GM08714 (cell line): Measurements from ENCODE around the gene PRSS12.
"Not testable (repeated sequence)": the region's sequence is repeated elsewhere in the genome, so short reads cannot be mapped to it uniquely, and the experiment has no call there.

Experiments used
- H3K4me3 ChIP-seq: fragments of 200-500 bp; sonication (Bioruptor generic); 2 replicates; pipeline ENCODE4 v1.5.1; 2014; ENCODE audit warnings: mild to moderate bottlenecking, low read length, inconsistent platforms
- ZNF274 ChIP-seq: IDR thresholded peaks from 2 replicates; pipeline ENCODE4 v1.6.1; 2012; ENCODE audit warnings: mild to moderate bottlenecking, low read depth, low read length

The PRSS12 gene

DNA sequence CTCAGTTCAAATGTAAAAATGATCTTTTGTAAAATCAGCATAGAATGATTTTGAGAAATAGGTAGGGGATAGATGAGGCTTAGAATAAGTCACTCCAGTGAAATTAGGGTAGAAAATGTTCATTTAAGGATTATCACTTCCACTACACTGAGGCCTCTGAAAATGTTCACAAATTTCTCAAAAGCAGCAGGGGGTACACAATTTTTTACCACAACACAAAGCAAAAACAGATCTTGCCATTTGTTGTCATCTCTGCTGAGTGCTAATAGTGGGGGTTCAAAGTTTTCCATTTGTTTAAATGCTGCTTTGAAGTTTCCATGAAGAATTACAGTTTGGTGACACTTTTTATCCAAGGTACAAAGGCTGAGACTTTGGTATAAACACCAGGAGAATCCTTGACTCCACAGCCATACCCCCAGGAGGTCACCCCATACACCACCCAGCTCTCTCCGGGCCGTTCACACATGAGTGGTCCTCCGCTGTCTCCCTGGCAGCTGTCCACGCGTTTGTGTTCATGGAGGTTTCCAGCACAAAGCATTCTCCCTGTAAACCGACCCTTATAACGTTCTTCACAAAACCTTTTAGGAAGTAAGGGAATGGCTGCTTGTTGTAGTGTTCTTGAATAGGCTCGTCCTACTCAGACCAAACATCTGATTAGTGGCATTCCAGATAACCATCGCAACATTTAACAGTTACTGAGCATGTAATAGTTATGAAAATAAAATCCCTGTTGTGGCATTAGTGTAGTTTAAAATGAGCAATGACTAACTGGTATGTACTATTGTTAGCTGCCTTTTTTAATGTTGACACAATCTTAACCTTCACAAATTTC lies 71.0 kb downstream of the PRSS12 start:
- no peak for TF ChIP-seq ZNF274
- no peak overlapping the region for H3K4me3 ChIP-seq

DNA sequence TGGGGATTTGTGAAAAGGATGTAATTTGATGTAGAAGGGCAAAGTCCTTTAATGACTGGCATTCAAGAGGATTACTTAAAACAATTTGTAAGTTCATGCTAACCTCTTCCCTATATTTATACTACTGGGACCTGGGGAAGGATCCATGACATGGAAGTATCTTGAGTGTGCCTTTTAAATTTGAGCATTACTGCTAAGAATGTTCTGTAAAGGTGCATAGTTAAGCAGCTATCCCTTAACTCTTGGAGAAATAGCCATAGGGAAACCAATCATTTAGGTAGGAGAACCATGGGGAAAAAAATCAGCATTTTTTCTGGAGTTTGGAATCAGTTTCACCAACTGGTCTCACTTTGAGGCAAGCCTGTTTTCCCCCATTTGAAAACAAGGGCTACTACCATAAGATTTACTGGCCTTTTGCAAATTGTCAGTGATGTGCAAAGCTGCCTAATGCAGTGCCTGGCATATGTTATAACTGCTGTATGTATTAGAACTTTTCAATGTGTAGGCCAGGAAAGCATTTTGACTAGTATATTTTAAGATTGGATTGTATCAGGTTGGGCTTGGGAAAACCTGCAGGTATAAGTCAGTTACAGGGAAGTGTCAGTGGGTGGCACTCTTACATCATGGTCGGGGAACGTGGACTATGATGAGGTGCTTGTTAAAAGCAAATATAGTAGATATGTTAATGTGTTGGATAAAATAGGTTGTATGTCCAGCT lies 72.1 kb downstream of the PRSS12 start:
- peak overlapping the region; percentile 26 for H3K4me3 ChIP-seq
- no peak for TF ChIP-seq ZNF274

DNA sequence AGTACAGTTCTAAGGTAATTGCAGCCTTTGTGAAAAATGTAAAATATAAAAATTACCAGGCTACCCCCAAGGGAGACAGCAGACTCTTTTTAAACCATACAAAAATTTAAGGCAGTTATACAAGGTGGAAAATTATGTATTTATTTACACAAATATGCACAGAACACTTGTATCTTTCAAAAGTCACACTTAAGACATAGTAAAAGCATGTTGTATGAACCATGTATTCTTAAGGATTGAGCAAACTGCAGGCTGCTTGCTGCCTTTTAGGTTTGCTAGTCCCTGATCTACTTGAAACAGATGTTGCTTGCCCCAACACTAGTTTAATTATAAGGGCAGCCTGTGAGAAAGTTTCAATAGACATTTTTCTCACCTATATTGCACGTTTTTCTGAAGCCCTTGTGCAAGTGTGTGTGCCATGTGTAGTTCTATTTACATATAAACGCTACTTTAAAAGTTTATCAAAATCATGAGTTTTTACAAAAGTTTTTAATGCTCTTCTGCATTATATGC lies 72.8 kb downstream of the PRSS12 start:
- no peak for TF ChIP-seq ZNF274
- H3K4me3 ChIP-seq, result peak overlapping the region; percentile 91; the same call in 1 of the 2 replicates

DNA sequence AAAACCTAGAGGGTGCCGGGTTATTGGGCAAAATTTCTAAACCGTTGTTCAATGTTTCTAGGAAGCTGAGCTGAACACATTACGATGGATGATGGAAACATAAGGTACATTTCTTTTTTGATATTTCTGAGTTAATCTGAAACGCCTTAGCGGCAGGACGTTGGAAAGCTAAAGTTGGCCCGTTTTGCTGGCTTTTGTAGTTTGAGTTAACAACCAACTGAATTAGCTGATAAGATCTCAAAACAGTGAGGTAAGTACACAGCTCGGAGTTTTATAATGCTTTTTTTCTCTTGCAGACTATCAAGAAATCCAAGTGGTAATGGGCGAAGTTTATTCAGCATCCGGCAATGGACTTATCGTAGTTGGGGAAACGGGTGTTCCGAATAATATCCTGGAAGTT lies 73.5 kb downstream of the PRSS12 start:
- no peak for TF ChIP-seq ZNF274
- peak overlapping the region; percentile 91 for H3K4me3 ChIP-seq

DNA sequence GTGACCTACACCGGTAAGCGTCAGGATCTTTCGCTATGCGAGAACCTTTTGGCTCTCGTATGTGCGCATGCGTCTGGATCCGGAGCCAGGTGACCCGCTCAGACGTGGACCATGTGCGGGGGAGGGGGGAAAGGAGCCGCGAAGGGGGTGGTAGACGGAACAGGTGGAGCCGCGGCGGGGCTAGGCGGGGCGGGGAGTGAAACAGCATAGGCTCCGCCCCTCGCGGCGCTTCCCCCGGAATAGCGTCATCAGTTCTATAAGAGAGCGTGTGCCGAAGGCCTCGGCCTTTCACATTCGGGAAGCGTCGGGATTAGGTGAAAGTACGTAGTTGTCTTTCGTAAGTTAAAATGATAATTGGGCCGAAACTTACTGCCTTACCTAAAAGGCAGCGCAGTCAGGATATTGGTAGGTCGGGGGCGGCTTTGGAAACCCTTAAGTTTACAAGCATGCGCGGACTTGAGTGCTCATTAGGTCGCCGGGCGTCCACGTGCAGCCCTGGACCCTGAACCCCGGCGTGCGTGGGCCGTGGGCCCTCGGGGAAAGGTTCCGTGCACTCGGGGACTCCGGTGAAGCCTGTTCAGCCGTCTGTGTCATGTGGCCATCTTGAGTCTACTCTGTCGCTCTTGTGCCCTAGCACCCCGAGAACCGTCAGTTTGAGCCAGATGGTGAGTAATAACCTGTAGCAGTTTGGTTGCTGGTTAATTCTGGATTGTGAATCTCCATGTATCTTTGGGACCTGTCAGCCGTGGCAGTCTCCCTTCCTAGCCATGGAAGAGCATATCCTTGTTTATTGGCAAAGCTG lies 74.1 kb downstream of the PRSS12 start:
- no peak for TF ChIP-seq ZNF274
- H3K4me3 ChIP-seq, result peak overlapping the region; percentile 91

DNA sequence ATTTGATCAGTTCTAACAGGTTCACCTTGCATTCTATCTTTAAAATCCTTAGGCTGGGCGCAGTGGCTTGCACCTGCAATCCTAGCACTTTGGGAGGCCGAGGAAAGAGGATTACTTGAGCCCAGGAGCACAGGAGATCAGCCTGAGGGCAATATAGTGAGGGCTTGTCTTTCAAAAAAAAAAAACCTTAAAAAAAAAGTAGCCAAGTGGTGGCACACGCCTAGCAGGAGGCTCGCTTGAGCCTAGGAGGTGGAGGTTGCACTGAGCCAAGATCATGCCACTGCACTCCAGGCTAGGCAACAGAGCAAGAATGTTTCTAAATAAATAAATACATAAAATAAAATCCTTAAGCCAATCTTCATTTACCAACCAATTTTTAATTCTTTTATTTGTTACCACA lies 75.6 kb downstream of the PRSS12 start:
- peak overlapping the region; percentile 80 for H3K4me3 ChIP-seq
- no peak for TF ChIP-seq ZNF274

DNA sequence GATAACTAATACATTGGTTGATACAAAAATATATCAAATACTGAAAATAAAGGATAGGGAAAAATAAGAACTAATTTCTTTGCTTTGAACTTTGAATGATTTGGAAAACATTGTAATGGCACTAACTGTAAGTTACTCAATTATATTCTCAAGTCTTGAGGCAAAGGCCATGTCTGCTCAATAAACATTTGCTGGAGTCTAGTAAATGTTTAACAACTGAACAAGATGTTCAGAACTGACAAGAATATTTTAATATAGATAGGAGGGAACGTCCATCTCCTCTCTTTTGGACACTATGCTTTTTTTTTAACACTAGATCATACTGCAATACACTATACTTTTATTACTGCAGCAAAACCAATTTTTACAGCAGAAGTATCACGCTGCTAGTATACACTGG lies 76.2 kb downstream of the PRSS12 start:
- TF ChIP-seq ZNF274, result no peak

DNA sequence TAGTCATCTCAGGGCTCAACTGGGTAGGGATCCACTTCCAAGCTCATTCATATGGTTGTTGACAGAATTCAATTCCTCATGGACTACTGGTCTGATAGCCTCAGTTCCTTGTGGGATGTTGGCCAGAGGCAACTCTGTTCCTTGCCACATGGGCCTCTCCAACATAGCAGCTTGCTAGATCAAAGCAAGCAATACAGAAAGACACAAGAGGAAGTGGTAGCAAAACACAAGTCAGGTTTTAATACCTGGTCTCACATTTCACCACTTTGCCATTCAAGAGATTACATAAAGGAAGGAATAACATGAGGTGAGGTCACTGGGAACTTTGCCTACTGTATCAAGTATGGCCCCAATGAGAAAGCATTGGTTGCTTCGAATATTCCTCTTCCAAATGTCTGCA lies 79.2 kb downstream of the PRSS12 start:
- no peak overlapping the region for H3K4me3 ChIP-seq
- TF ChIP-seq ZNF274, result no peak

More for the DNA sequence above, 76.2 kb downstream of the PRSS12 start:
- no peak overlapping the region for H3K4me3 ChIP-seq

DNA sequence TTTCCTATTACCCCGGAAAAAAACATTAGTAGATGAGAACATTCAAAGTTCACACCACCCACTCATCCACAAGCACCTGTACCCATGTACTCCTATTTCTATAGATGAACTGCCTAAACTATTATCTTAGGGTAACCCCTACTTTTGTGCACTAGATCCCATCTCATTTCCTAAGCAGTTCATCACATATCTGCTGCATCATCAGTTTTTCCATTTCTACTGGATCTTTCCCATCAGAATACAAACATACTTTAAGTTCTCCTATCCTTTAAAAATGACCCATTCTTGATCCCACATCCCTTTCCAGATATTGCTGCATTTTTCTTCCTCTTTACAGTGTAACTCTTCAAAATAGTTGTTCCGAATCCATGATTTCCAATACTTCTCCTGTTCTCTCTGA lies 81.0 kb downstream of the PRSS12 start:
- TF ChIP-seq ZNF274, result no peak
- H3K4me3 ChIP-seq, result no peak overlapping the region

DNA sequence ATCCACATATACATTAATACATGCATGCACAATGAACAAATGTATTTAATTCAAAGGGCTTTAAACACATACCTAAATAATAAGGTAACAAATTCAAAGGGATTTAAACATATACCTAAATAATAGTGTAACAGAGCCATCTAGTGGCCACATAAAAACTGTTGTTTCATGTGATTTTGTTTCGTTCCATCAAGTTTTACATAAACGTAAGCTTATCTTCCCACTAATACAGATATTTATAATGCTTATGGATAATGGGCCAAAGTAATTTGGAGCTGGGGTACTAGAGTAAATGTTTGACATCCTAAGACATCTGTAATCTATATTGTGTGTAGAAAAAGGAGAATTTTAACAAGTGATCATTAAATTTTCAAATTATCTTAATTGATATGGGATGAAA lies 82.3 kb downstream of the PRSS12 start:
- TF ChIP-seq ZNF274, result no peak
- no peak overlapping the region for H3K4me3 ChIP-seq

DNA sequence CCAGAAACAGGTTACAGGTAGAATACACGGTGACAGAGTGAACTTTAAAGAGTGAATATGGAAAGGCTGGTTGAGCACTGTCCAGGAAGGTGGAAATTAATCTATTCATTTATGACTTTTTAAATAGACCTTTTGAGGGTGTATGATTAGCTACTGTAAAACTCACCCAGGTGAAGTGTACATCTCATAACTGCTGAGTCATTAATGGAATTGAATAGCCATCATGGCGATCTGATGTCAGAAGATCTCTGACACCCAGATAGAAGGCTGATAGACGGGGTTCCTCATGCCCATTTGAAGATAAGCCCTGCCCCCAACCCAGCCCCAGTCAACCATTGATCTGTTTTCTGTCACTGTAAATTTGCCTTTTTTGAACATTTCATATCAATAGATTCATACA lies 84.0 kb downstream of the PRSS12 start:
- TF ChIP-seq ZNF274, result no peak
- H3K4me3 ChIP-seq, result no peak overlapping the region

DNA sequence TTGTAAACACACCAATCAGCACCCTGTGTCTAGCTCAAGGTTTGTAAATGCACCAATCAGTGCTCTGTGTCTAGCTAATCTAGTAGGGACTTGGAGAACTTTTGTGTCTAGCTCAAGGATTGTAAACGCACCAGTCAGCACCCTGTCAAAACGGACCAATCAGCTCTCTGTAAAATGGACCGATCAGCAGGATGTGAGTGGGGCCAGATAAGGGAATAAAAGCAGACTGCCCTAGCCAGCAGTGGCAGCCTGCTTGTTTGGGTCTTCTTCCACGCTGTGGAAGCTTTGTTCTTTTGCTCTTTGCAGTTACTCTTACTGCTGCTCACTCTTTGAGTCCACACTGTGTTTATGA lies 86.7 kb downstream of the PRSS12 start:
- not testable (repeated sequence) for H3K4me3 ChIP-seq

DNA sequence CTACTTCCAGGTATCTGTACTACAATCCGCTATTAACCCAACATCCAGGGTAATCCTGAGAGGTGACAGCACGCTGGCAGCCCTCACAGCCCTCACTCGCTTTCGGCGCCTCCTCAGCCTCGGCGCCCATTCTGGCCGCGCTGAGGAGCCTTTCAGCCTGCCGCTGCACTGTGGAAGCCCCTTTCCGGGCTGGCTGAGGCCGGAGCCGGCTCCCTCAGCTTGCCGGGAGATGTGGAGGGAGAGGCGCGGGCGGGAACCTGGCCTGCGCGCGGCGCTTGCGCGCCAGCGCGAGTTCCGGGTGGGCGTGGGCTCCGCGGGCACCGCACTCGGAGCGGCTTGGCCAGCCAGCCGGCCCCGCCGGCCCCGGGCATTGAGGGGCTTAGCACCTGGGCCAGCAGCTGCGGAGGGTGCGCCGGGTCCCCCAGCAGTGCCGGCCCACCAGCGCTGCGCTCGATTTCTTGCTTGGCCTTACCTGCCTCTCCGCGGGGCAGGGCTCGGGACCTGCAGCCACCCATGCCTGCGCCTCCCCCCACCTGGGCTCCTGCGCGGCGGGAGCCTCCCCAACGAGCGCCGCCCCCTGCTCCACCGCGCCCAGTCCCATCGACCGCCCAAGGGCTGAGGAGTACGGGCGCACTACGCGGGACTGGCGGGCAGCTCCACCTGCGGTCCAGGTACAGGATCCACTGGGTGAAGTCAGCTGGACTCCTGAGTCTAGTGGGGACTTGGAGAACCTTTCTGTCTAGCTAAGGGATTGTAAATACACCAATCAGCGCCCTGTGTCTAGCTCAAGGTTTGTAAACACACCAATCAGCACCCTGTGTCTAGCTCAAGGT lies 87.3 kb downstream of the PRSS12 start:
- no peak for TF ChIP-seq ZNF274
- H3K4me3 ChIP-seq, result peak overlapping the region; percentile 28; the same call in 1 of the 2 replicates

DNA sequence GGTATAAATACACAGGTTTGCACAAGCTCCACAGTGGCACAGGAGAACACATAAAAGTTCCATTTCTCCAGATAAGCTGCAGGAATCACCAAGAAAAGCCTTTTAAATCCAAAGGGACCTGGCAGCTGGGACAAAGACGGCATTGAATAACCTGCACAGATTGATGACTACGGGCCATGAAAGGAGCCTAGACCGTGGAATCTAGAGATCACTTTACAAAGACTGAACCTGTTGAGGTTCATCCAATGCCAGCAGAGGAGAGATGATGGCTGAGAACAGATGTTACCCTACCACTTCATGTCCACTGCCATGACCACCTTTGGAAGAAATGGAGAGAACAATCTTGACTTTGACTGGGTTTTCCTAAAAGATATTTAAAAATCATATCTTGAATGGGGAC lies 88.7 kb downstream of the PRSS12 start:
- TF ChIP-seq ZNF274, result no peak
- H3K4me3 ChIP-seq, result no peak overlapping the region
